ENCODE results near the gene METTL25.

- no peak for TF ChIP-seq PKNOX1 (IDR thresholded peaks at IDR 0.05)
- no peak for TF ChIP-seq TARDBP (IDR thresholded peaks at IDR 0.05)
- no peak for TF ChIP-seq FOXK2 (IDR thresholded peaks at IDR 0.05)
- TF ChIP-seq FOXA1 (IDR thresholded peaks at IDR 0.05), result no peak
- TF ChIP-seq SUZ12 (IDR thresholded peaks at IDR 0.05), result no peak
- no peak for TF ChIP-seq NFRKB (IDR thresholded peaks at IDR 0.05)
- no peak for TF ChIP-seq LEF1 (IDR thresholded peaks at IDR 0.05; ENCODE audit: borderline replicate concordance)
- no peak for TF ChIP-seq BHLHE40 (IDR thresholded peaks at IDR 0.05; ENCODE audit: borderline replicate concordance)
These were observed 6.9 kb upstream of the METTL25 start for GRCh38 chr12:82351390-82351789.

All from HEK293T (cell line).